ENCODE data around the gene DYNC2H1. TPM values are rescaled to one million over a fixed set of nuclear protein-coding genes. Genes with fewer than 3 reads are reported as not detected.

Gene DYNC2H1
- total RNA-seq, 1 donor from 2014 or later = 7.1 TPM

GRCh38 chr11:103453915-103454709, 344.9 kb downstream of the DYNC2H1 start:
- Histone ChIP-seq H3K4me1 (no peaks in the 10 kb centered on the region), H3K36me3 (no peaks in the 10 kb centered on the region), H3K27me3 (no peaks in the 10 kb centered on the region), H3K27ac (no peak overlapping the region), H3K4me3 (no peak overlapping the region), H3K9me3 (no peaks in the 10 kb centered on the region)
- DNase-seq (ENCODE audit: low spot score in 2 of 2) = no peak
- intact Hi-C loops (cut with DNase I) = no loop called here
- no peak for TF ChIP-seq CTCF (IDR thresholded peaks at IDR 0.05)

GRCh38 chr11:103464420-103464819, 355.2 kb downstream of the DYNC2H1 start:
- intact Hi-C loops (cut with DNase I) = no loop called here
- Histone ChIP-seq H3K4me3 (no peak overlapping the region), H3K4me1 (no peaks in the 10 kb centered on the region), H3K36me3 (no peaks in the 10 kb centered on the region), H3K27ac (no peak overlapping the region), H3K27me3 (no peaks in the 10 kb centered on the region), H3K9me3 (no peaks in the 10 kb centered on the region)
- no peak for DNase-seq (ENCODE audit: low spot score in 2 of 2)
- TF ChIP-seq CTCF (IDR thresholded peaks at IDR 0.05) = no peak

- Histone ChIP-seq H3K27ac (no peak overlapping the region), H3K4me3 (no peak overlapping the region), H3K36me3 (no peaks in the 10 kb centered on the region), H3K9me3 (no peaks in the 10 kb centered on the region), H3K27me3 (no peaks in the 10 kb centered on the region), H3K4me1 (no peaks in the 10 kb centered on the region)
- DNase-seq (ENCODE audit: low spot score in 2 of 2) = no peak
- intact Hi-C loops (cut with DNase I) = no loop called here
- no peak for TF ChIP-seq CTCF (IDR thresholded peaks at IDR 0.05)
These were observed 356.4 kb downstream of the DYNC2H1 start for GRCh38 chr11:103465555-103466140.

GRCh38 chr11:103471546-103471945, 362.3 kb downstream of the DYNC2H1 start:
- Histone ChIP-seq H3K4me3 (no peak overlapping the region), H3K27ac (no peak overlapping the region), H3K36me3 (no peaks in the 10 kb centered on the region), H3K27me3 (no peaks in the 10 kb centered on the region), H3K4me1 (no peaks in the 10 kb centered on the region), H3K9me3 (no peaks in the 10 kb centered on the region)
- no peak for DNase-seq (ENCODE audit: low spot score in 2 of 2)
- intact Hi-C loops (cut with DNase I) = no loop called here
- TF ChIP-seq CTCF (IDR thresholded peaks at IDR 0.05) = no peak

GRCh38 chr11:103476874-103477273, 367.6 kb downstream of the DYNC2H1 start:
- no peak for DNase-seq (ENCODE audit: low spot score in 2 of 2)
- no peaks in the 10 kb centered on the region for H3K27me3 ChIP-seq
- no peaks in the 10 kb centered on the region for H3K36me3 ChIP-seq
- intact Hi-C loops (cut with DNase I) = no loop called here
- no peaks in the 10 kb centered on the region for H3K9me3 ChIP-seq
- H3K27ac ChIP-seq = no peak overlapping the region
- no peaks in the 10 kb centered on the region for H3K4me1 ChIP-seq
- no peak for TF ChIP-seq CTCF (IDR thresholded peaks at IDR 0.05)
- H3K4me3 ChIP-seq = no peak overlapping the region

Measured in ascending aorta (tissue), 2 donors.